C4-2B (cell line): ENCODE measurements around the gene ANKRD18A.
"Not testable (repeated sequence)": the region's sequence is repeated elsewhere in the genome, so short reads cannot be mapped to it uniquely, and the experiment has no call there.

Experiments used
- CTCF ChIP-seq: fragments of 450-650 bp; conservative IDR thresholded peaks from 2 replicates; pipeline ENCODE4 v1.5.1; 2017; ENCODE audit warnings: mild to moderate bottlenecking
- ZFX ChIP-seq: fragments of 450-650 bp; IDR thresholded peaks from 2 replicates; pipeline ENCODE4 v1.6.1; 2017

GRCh38 chr9:38559172-38559571 is 61.2 kb downstream of the ANKRD18A start:
- TF ChIP-seq CTCF, ZFX: not testable (repeated sequence)
